HG03045 (cell line): ENCODE results near the gene GAA.

Source experiments
- ATAC-seq: cut with Tn5 transposase; IDR thresholded peaks from one replicate; pipeline ENCODE4 v1.9.1; 2021; ENCODE audit warnings: mild to moderate bottlenecking, moderate library complexity; ENCODE audit not compliant: unreplicated experiment

Gene GAA

DNA sequence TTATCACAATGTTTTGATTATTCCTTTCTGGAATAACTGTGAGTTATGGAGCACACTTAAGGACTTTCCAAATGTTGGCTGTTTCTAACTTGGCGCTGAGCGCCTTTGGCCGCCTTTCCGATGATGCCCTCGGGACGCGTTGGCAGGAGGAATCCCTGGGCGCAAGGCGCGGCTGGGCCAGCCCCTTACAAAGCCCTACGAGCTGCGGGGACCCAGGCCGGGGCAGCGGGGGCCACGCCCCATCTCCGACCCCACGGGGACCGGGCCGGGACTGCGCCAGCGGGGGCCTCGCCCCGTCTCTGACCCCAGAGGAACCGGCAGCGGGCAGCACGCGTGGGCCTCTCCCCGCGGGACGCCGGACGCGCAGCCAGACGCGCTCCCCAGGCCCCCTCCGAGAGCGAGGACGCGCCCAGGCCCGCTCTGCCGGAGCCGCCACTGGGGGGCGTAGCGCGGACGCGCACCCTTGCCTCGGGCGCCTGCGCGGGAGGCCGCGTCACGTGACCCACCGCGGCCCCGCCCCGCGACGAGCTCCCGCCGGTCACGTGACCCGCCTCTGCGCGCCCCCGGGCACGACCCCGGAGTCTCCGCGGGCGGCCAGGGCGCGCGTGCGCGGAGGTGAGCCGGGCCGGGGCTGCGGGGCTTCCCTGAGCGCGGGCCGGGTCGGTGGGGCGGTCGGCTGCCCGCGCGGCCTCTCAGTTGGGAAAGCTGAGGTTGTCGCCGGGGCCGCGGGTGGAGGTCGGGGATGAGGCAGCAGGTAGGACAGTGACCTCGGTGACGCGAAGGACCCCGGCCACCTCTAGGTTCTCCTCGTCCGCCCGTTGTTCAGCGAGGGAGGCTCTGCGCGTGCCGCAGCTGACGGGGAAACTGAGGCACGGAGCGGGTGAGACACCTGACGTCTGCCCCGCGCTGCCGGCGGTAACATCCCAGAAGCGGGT is at the start of gene GAA:
GAA (plus strand) TSS at position 571 of the 935 bp plus-strand sequence. CDS start 3,006 bp downstream, outside the sequence.
- ATAC-seq: peak; percentile 62

DNA sequence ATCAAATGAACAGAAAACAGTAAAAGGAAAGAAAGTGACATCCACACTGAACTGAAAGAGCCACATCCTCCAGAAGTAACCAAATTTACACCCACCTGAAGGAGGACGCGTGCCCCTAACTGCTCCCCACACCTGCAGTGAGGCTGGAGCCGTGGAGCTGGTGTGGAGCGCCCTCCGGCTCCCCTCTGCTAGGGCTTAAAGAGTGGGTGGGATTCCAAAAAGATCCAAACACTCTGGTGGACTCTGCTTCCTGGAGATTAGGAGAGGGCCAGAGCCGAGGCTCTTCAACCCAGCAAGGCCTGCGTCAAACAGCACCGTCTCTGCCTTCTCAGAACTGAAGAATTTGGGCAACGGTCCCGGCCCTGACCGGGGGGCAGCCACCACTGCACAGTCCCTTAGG is 49.7 kb upstream of the GAA start:
- ATAC-seq: no peak

DNA sequence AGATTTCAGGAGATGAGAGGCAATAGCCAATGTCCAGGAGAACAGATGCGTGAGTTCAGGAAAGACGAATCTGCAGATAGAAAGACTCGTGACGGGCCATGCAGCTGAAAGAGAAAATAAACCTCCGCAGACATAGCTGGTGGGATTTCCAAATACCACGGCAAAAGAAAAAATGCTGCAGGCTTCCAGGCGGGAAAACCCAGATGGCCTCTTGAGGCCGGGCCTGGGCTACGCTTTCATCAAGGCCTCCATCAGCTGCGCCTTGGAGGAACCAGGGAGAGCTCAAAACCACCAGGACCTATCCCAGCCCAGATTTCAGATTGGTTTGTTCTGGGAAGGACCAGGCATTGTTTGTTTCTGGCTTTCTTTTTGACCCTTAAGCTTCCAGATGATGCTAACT is 48.3 kb upstream of the GAA start:
- ATAC-seq: no peak

DNA sequence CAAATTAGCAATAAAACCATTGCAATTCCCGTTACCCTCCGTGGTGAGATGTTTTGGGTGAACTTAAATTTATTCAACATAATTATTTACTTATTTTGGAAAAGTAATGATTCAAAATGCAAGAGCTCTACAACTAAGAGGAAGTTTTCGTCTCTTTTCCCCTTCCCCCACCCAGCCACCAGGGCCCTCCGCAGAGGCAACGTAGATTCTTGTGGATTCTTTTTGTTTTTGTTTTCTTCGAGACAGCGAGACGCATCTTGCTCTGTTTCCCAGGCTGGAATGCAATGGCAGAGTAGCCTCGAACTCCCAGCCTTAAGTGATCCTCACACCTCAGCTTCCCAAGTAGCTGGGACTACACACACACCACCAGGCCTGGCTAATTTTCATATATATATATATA is 45.8 kb upstream of the GAA start:
- no peak for ATAC-seq

DNA sequence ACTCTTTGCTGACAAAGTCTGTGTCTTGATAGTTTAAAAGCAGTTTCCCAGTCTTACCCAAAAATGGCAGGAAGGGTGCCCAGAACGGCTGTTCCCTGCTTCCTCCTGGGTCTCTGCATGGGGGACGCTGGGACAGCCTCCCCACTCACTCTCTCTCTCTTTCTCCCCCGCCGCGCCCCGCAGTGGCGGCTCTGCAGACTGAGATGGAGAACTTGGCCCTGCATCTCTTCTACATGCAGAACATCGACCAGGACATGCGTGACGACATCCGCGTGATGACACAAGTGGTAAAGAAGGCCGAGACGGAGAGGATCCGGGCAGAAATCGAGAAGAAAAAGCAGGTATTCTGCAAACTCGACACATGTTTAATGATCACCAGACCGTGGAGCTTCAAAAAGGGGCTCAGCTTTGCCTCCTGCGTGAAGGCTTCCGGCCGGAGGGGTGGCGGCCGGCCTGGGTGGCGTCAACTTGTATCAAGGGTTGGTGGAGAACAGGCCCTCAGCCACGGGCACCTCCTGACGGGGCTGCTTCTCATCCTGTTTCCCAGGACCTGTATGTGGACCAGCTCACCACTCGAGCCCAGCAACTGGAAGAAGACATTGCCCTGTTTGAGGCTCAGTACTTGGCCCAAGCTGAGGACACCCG is 42.9 kb upstream of the GAA start:
- no peak for ATAC-seq

DNA sequence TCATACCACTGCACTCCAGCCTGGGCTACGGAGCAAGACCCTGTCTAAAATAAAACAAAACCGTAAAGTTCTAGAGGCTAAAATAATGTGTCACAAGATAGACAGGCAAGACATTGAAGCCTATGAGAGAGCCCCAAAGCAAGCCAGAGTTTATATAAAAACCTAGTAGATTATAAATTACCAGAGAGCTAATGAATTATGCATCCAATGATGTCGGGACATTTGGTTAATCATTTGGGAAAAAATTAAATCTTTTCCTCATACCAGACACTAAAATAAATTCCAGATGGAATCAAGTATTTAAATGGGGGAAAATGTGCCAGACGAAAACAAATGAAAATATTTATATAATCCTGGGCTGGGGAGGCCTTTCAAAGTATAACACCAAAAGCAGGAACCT is 40.7 kb upstream of the GAA start:
- ATAC-seq: no peak

DNA sequence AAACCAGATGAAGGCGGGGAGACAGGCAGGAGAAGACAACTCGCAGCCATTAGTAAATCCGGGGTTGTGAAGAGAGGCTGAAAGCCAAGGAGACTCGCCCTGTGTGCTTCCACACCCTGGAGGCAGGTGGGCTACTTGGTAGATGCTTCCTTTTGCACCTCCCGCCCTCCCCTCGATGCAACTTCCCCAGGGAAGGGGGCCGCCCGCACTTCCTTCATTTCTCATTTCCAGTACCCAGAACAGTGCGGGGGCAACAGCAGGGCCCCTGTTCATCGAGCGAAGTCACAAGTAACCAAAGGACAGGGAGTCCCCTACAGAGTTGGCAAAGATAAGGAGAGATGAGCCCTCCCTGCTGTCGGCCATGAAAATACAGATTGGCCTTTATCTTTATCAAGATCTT is 40.0 kb upstream of the GAA start:
- no peak for ATAC-seq

DNA sequence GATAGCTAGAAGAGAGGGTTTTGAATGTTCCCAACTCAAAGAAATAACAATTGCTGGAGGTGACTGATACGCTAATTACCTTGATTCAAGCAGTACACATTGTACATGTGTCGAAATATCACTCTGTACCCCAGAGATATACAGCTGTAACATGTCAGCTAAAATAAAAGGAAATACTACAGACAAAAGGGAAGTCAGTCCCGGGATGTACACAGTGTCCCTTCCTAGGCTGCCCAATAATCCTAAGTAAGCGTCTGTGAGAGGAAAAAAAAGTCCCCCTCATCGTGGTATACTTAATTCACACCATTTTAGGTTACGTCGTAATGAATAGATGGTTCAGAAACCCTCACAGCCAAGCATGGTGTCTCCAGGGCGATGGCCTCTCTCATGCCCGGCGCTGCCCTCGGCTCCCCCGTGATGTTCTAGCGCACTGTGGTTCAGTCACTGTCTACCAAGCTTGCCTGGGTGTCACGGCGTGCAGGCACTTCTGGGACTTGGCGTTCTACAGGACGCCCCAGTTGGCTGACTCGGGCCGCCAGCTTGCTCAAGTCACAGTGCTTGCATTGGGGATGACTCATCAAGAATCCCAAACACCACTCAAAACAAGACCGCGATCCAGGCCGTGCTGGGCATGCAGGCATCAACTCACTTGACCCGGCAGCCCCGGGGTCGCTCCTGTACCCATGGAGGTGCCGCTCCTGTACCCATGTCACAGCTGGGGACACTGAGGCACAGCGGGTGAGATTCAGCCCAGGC is 37.4 kb upstream of the GAA start:
- no peak for ATAC-seq

DNA sequence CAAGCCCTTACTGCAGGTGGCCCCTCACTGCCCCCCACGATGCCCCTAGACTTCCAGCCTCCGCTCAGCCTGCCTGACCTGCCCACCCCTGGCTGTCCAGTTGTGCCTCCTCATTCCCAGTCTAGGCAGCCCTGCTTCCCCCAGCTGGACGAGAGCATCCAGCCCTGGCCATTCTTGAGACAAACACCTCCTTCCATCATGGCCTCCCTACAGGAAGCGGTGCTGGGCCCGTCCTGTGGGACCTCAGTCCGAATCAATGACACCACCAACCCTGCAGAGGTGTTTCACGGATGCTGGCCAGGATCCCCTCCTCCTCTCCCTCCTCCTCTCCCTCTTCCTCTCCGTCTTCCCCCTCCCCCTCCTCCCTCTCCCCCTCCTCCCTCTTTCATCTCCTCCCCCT is 36.7 kb upstream of the GAA start:
- no peak for ATAC-seq

DNA sequence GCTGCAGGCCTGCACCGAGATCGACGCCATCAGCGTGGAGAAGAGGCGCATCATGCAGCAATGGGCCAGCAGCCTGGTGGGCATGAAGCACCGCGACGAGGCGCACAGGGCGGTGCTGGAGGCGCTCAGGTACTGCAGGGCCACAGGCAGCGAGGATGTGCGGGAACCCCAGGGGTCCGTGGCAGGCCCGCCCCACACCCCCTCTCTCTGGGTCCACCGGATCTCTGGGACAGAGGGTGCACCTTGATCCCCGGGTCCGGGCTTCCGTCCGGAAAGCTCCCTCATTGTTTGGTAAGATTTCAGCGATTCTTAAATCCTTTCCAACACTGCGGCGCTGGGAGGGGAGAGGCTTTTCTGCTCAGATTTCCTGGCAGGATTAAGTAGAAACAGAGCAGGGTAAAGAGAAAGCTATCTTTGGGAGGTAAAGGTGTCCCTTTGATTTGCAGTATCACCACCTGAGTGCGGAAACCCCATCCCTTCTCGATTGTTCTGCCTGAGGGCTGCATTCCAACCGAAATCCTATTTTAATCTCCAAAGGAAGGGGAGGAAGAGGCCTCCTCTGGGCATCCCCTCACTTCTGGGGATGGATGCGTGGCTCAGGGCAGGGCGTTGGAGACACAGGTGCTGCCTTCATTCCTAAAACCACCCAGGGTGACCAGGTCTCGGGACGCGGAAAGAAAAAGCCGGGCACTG is 35.8 kb upstream of the GAA start:
- ATAC-seq: no peak

DNA sequence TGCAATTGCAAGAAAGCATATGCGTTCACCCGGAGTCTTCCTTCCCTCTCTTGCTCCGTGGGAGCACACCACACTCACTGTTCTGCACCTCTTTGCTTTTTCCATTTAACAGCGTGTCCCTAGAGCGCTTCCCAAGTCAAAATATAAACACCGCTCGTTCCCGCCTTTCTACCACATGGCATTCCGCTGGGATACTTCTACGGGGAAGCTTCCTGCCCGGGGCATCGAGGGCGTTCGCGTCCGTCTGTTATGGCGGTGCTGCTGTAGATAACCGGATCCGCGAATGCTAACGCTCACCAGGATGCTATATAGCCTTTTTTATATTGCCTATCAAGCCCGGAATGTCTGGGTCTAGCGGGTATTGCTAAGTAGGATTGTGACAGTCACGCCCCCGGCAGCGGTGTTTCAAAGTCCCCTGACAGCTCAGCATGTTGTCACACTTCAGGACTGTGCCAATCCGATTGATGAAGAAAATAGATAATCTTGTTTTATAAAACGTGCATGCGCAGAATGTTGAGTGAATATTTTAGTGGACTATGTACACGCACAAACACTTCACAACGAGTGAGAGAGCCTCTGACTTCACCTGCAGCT is 33.9 kb upstream of the GAA start:
- ATAC-seq: no peak

DNA sequence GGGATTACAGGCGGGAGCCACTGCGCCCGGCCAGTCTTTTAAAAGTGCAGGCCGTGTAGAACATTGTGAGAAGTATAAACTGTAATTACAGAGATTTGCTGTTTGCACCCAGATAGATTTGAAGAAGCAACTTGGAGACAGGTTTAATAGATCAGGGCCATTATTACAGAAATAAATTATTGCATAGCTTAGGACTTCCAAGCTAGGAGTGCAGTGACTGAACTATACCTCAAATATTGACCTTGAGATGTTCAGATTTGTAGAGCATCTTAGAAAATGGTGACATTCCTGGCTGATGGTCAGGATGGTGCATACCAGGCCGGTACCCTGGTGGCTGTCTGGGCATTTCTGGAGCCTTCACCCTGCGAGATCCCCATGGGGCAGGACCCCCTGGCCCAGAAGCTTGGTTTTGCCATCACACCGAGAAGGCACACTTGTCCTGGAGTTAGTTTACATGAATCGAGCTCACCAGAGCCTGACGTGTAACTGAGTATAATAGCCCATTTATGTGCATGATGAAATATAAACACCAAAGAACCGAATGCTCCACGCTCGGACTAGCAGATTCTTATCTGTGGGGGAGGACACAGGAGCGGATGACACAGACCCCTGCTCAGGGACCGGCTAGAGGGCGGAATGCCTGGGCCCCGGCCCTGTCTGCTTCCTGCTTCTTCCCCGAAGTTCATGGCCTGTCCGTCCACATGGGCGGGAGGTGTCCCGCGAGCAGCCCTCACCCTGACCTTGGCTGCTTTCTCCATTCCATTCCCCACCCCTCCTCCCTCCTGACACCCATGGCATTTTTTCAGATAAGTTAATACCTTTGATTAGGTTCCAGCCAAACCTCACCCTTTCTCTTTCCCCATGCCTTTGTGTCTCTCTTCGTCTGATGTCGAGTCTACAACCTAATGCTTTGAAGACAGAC is 32.8 kb upstream of the GAA start:
- ATAC-seq: no peak

DNA sequence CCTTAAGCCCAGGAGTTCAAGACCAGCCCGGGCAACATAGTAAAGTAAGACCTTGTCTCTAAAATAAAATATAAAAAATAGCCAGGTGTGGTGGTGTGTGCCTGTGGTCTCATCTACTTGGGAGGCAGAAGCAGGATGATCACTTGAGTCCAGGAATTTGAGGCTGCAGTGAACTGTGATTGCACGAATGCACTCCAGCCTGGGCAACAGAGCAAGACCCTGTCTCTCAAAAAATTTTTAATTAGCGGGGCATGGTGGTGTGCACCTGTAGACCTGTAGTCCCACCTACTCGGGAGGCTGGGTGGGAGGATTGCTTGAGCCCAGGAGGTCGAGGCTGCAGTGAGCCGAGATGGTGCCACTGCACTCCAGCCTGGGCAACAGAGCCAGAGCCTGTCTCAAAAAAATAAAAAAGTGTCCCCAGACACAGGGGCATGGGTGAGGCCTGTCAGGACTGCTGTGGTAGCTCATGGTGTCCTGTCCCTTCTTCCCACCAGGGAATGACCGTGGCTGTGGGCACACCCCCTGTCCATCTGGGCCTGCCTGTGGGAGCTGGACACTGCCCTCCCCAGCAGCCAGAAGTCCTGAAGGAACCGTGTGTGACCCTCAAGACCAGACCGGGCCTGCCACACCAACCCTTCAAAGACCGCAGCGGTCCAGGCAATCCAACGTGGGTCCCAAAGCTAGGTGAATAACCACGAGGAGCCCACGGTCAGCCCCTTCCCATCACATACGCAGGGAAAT is 30.8 kb upstream of the GAA start:
- no peak for ATAC-seq

DNA sequence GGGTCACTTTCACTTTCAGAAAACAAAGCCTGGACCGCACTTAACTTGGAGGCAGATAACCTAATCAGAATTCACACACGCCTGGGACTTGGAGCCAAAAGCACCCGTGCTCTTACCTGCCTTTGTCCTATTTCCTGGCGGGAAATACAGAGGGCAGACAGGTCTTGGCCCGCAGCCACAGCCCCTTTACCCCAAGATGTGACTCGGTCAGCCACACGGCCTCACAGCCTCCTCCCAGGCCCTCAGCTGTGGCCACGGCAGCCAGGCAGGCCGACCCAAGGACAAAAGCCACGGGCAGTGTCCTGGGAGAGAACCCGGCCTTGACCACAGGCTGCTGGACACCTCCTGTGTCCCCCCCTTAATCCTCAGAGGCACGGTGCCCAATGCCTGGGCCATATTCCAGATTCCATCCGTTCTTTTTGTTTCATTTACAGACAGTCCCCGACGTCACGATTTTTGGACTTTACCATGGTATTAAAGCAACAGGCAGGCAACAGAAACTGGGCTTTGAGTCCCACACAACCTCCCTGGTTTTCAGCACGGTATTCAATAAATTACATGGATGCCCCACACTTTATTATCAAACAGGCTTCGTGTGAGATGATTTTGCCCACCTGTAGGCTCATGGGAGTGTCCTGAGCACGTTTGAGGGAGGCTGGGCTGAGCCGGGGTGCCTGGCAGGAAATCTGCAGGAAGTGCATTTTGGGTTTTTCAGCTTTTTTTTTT is 30.1 kb upstream of the GAA start:
- no peak for ATAC-seq

DNA sequence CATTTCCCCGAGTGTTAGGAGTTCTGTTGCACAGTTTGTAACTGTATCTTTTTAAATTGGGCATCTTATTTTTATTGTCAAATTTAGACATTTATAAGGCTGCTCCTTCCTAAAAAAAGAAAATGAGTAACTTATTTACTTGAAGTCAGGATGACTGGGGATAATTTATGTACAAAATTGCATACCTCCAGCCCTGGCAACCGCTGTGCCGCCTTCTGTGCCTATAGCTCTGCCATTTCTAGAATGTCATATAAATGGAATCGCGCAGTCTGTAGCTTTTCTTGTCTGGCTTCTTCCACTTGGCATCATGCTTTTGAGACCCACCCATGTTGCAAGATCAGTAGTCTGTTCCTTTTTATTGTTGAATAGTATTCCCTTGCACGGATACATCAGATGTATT is 29.0 kb upstream of the GAA start:
- ATAC-seq: no peak

DNA sequence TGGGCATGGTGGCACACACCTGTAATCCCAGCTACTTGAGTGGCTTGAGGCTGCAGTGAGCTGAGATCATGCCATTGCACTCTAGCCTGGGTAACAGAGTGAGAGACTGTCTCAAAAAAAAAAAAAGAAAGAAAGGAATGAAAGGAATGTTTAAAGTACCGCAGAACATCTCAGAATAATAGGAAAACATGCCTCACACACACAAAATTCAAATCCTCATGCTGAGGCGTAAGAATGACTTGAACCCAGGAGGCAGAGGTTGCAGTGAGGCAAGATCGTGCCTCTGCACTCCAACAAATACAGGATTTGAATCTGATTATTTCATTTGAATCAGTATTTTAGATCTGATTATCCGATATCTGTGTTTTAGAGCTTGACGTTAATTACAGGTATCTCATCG is 21.3 kb upstream of the GAA start:
- ATAC-seq: no peak

DNA sequence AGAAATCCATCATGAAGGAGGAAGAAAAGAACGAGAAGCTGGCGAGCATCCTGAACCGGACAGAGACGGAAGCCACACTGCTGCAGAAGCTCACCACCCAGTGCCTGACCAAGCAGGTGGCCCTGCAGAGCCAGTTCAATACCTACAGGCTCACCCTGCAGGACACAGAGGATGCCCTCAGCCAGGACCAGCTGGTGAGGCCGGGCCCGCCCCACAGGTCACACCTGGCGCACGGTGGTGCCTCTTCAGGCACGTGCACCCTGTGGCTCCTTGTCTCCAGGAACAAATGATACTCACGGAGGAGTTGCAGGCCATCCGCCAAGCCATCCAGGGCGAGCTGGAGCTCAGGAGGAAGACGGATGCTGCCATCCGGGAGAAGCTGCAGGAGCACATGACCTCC is 19.8 kb upstream of the GAA start:
- ATAC-seq: no peak

DNA sequence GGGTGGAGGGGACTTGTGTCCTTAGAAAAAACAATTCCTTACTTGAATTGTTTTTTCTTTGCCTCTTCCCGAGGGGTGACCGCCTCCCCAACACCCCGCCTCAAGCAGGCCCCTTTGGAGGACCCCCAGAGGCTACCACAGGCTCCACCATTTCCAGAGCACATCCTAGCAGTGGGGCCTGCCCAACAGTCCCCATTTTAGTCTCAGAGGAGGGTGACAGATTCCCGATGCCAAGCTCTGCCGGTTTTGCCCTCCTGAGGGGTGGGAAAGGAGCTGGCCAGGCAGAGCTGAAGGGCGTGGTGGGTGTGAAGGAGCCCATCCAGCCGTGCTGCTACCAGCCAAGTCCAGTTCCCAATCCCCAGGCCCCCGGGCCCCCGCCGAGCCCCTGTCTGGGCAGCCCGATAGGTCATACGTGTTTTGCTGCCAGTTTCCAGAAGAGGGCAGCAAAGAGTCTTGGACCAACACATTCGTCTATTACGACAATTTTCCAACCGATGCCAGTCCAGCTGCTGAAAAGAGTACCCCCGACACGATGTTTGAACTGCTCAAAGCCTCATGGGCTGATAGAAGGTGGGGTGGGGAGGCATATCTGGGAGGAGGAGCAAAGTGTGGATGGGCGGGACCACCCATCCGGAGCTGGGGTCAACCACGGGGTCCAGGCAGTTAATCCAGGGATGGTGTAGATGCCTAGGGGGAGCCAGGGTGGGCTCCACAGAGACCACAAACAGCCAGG is 18.8 kb upstream of the GAA start:
- no peak for ATAC-seq
